K562 (cell line): ENCODE results near the gene AIDA. TPM values are rescaled to one million over a fixed set of nuclear protein-coding genes. Genes with fewer than 3 reads are reported as not detected.

Experiments
- BMI1 ChIP-seq: fragments of 150-350 bp; IDR thresholded peaks from 2 replicates; pipeline ENCODE4 v1.6.1; 2014; ENCODE audit warnings: low read length
- CBX3 ChIP-seq, 2 experiments: IDR thresholded peaks; 1 replicate in 1 of 2; 2 replicates in 1 of 2; pipeline ENCODE4 v1.6.1; 2012; ENCODE audit warnings: inconsistent platforms in 2 of 2, low read length in 2 of 2, borderline replicate concordance in 1 of 2, control low read depth in 1 of 2
- CHD1 ChIP-seq: fragments of 200-600 bp; sonication (generic); IDR thresholded peaks from one replicate; pipeline ENCODE4 v1.6.1; 2012; ENCODE audit warnings: mild to moderate bottlenecking, moderate library complexity, low read length, inconsistent platforms
- EHMT2 ChIP-seq: fragments of 450-650 bp; IDR thresholded peaks from 2 replicates; pipeline ENCODE4 v1.6.1; 2018; ENCODE audit warnings: antibody characterized with exemption
- KDM4B ChIP-seq, 2 experiments: fragments of 450-650 bp in 1 of 2; sonication (generic) in 1 of 2; IDR thresholded peaks; 2 replicates each; pipeline ENCODE4 v1.6.1; 2016 to 2017; ENCODE audit warnings: borderline replicate concordance in 2 of 2, antibody characterized with exemption in 1 of 2, low read depth in 1 of 2, mild to moderate bottlenecking in 1 of 2
- NCOA1 ChIP-seq: fragments of 450-650 bp; IDR thresholded peaks from 2 replicates; pipeline ENCODE4 v1.6.1; 2016; ENCODE audit warnings: low read depth
- PHB ChIP-seq: fragments of 250-450 bp; sonication (Bioruptor Pico); IDR thresholded peaks from 2 replicates; pipeline ENCODE4 v1.5.0; 2021
- PPARD ChIP-seq: fragments of 250-450 bp; sonication (Bioruptor Pico); IDR thresholded peaks from 2 replicates; pipeline ENCODE4 v1.8.0; 2022; ENCODE audit warnings: inconsistent platforms, mild to moderate bottlenecking, moderate library complexity
- RAD51 ChIP-seq: fragments of 450-650 bp; IDR thresholded peaks from 2 replicates; pipeline ENCODE4 v1.7.1; 2016; ENCODE audit warnings: low read depth, mild to moderate bottlenecking, borderline replicate concordance
- RFX7 ChIP-seq: fragments of 250-450 bp; sonication (Bioruptor Pico); IDR thresholded peaks from 2 replicates; pipeline ENCODE4 v1.5.1; 2021; ENCODE audit warnings: mild to moderate bottlenecking
- SIX5 ChIP-seq, 2 experiments: IDR thresholded peaks; 2 replicates each; pipeline ENCODE4 v1.6.1; 2011; ENCODE audit warnings: low read length in 2 of 2, borderline replicate concordance in 1 of 2, low read depth in 1 of 2, mild to moderate bottlenecking in 1 of 2, moderate library complexity in 1 of 2; ENCODE audit not compliant: insufficient read depth in 1 of 2
- SMAD3 ChIP-seq: fragments of 450-650 bp; formaldehyde crosslinking; conservative IDR thresholded peaks from 2 replicates; pipeline ENCODE4 v1.4.0; 2020; ENCODE audit warnings: mild to moderate bottlenecking
- SREBF2 ChIP-seq: sonication (generic); formaldehyde crosslinking; IDR thresholded peaks from 2 replicates; pipeline ENCODE4 v1.4.0; 2020; ENCODE audit warnings: mild to moderate bottlenecking, missing genetic modification reagents
- ZFP1 ChIP-seq: fragments of 450-650 bp; formaldehyde crosslinking; IDR thresholded peaks from 2 replicates; pipeline ENCODE4 v1.4.0; 2020; ENCODE audit warnings: mild to moderate bottlenecking, mixed read lengths
- ZNF124 ChIP-seq: sonication (generic); formaldehyde crosslinking; IDR thresholded peaks from 2 replicates; pipeline ENCODE4 v1.8.1; 2022; ENCODE audit warnings: missing genetic modification reagents
- ZNF707 ChIP-seq: fragments of 250-450 bp; sonication (Bioruptor Pico); conservative IDR thresholded peaks from 2 replicates; pipeline ENCODE4 v1.8.0; 2022; ENCODE audit warnings: inconsistent platforms, mild to moderate bottlenecking, moderate library complexity
- polyA plus RNA-seq, 8 experiments: library from polyadenylated mRNA; depleted of rRNA in 4 of 8; stranded (reverse) in 5 of 8; unstranded in 3 of 8; fragments of >200 nt; fragmentation: Nextera tagmentation in 2 of 8; fragmentation: Illumina TruSeq in 1 of 8; extraction: Ambion mirVana in 2 of 8; extraction: Trizol in 1 of 8; gene quantifications; 2 replicates each; pipeline versions ENCODE4 v1.2.1 to v1.2.3, GENCODE V29; 2011 to 2014; ENCODE audit warnings: inconsistent platforms in 1 of 8, missing spikeins in 1 of 8
- total RNA-seq, 7 experiments: library from RNA; depleted of rRNA in 6 of 7; stranded (reverse); fragments of >200 nt in 6 of 7; fragmentation: Illumina TruSeq in 2 of 7; extraction: Trizol in 2 of 7; gene quantifications; 2 replicates each; pipeline versions ENCODE4 v1.2.1 to v1.2.3, GENCODE V29; 2011 to 2021; ENCODE audit warnings: low replicate concordance in 1 of 7
- TF ChIP-seq, protein P1 (sequence below): fragments of 450-650 bp; IDR thresholded peaks from 2 replicates; pipeline ENCODE4 v1.6.1; 2014; ENCODE audit warnings: low read depth, mild to moderate bottlenecking, moderate library complexity, borderline replicate concordance
- TF ChIP-seq, protein P2 (sequence below), 2 experiments: fragments of 450-650 bp; conservative IDR thresholded peaks; 2 replicates each; pipeline ENCODE4 v1.6.1; 2017; ENCODE audit warnings: mild to moderate bottlenecking in 2 of 2, moderate library complexity in 2 of 2
- TF ChIP-seq, protein P3 (sequence below): fragments of 250-450 bp; sonication (Bioruptor Pico); IDR thresholded peaks from 2 replicates; pipeline ENCODE4 v1.4.0; 2020; ENCODE audit warnings: mild to moderate bottlenecking, moderate library complexity, borderline replicate concordance

AIDA gene
- total and polyA plus RNA-seq, 9 of the 15 experiments (the other 6 are each of a cell fraction or from before 2014, with no cell fraction given) = 18.2 to 77.9 (median 24.9) TPM

- TF ChIP-seq, protein P1, sequence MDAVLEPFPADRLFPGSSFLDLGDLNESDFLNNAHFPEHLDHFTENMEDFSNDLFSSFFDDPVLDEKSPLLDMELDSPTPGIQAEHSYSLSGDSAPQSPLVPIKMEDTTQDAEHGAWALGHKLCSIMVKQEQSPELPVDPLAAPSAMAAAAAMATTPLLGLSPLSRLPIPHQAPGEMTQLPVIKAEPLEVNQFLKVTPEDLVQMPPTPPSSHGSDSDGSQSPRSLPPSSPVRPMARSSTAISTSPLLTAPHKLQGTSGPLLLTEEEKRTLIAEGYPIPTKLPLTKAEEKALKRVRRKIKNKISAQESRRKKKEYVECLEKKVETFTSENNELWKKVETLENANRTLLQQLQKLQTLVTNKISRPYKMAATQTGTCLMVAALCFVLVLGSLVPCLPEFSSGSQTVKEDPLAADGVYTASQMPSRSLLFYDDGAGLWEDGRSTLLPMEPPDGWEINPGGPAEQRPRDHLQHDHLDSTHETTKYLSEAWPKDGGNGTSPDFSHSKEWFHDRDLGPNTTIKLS = peak; percentile 53; the same call in 1 of the 2 replicates
- TF ChIP-seq SMAD3 (CRISPR knock-in tag) (peak; percentile 85), SIX5 (IDR thresholded peaks at IDR 0.05; ENCODE audit: borderline replicate concordance in 1 of 2, insufficient read depth in 1 of 2, low read depth in 1 of 2, low read length in 2 of 2) (peak; percentile 57; a peak in 3 of 4 replicates), SREBF2 (CRISPR knock-in tag) (no peak), ZFP1 (CRISPR knock-in tag) (peak; percentile 47; the same call in 1 of the 2 replicates), BMI1 (no peak), ZNF707 (CRISPR knock-in tag) (0 out of 2 replicates have a peak, but pooled peaks have one; percentile 59), CHD1 (no peak), CBX3 (IDR thresholded peaks at IDR 0.05; ENCODE audit: borderline replicate concordance in 1 of 2, low read length in 2 of 2) (no peak), KDM4B (IDR thresholded peaks at IDR 0.05; ENCODE audit: borderline replicate concordance in 2 of 2, low read depth in 1 of 2) (no peak), NCOA1 (0 out of 2 replicates have a peak, but pooled peaks have one; percentile 11), RFX7 (CRISPR knock-in tag) (0 out of 2 replicates have a peak, but pooled peaks have one; percentile 7), ZNF124 (CRISPR knock-in tag) (no peak), PHB (CRISPR knock-in tag) (no peak), PPARD (CRISPR knock-in tag) (no peak), EHMT2 (no peak), RAD51 (peak; percentile 99)
- TF ChIP-seq, protein P2, sequence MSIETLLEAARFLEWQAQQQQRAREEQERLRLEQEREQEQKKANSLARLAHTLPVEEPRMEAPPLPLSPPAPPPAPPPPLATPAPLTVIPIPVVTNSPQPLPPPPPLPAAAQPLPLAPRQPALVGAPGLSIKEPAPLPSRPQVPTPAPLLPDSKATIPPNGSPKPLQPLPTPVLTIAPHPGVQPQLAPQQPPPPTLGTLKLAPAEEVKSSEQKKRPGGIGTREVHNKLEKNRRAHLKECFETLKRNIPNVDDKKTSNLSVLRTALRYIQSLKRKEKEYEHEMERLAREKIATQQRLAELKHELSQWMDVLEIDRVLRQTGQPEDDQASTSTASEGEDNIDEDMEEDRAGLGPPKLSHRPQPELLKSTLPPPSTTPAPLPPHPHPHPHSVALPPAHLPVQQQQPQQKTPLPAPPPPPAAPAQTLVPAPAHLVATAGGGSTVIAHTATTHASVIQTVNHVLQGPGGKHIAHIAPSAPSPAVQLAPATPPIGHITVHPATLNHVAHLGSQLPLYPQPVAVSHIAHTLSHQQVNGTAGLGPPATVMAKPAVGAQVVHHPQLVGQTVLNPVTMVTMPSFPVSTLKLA (conservative IDR thresholded peaks at IDR 0.05) = peak; percentile 74 to 80
- TF ChIP-seq, protein P3, sequence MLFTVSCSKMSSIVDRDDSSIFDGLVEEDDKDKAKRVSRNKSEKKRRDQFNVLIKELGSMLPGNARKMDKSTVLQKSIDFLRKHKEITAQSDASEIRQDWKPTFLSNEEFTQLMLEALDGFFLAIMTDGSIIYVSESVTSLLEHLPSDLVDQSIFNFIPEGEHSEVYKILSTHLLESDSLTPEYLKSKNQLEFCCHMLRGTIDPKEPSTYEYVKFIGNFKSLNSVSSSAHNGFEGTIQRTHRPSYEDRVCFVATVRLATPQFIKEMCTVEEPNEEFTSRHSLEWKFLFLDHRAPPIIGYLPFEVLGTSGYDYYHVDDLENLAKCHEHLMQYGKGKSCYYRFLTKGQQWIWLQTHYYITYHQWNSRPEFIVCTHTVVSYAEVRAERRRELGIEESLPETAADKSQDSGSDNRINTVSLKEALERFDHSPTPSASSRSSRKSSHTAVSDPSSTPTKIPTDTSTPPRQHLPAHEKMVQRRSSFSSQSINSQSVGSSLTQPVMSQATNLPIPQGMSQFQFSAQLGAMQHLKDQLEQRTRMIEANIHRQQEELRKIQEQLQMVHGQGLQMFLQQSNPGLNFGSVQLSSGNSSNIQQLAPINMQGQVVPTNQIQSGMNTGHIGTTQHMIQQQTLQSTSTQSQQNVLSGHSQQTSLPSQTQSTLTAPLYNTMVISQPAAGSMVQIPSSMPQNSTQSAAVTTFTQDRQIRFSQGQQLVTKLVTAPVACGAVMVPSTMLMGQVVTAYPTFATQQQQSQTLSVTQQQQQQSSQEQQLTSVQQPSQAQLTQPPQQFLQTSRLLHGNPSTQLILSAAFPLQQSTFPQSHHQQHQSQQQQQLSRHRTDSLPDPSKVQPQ (CRISPR knock-in tag) = no peak
These were observed at the start of gene AIDA, which contains the start of gene BROX (continued) for GRCh38 chr1:222712253-222713090.
